ENCODE measurements around the gene CDC27. TPM values are rescaled to one million over a fixed set of nuclear protein-coding genes. Genes with fewer than 3 reads are reported as not detected.
A peak's percentile ranks its signal among the peaks of the same experiment; 100 is the strongest.

CDC27 gene
- 28.3 TPM for polyA plus RNA-seq (2013)

- H3K4me1 ChIP-seq (ENCODE audit: control extremely low read depth in 1 of 4, control insufficient read depth in 4 of 4, insufficient read depth in 4 of 4, low read length in 3 of 4): peaks cover 5 to 35% (median 24%) of the 10 kb centered on the region in 4 experiments
- ChIA-PET CTCF (no interaction called here), POLR2A (interaction anchor here (1.0 to 1.1 kb wide), 2 partner anchors 10 to 11 kb away, joined by 3 to 4 read pairs; no protein-coding TSS in a partner anchor)
- peaks cover 0 to 5% (median 0%) of the 10 kb centered on the region in 4 experiments for H3K36me3 ChIP-seq (ENCODE audit: control insufficient read depth in 4 of 4, insufficient read depth in 4 of 4, low read length in 3 of 4)
- H3K9me3 ChIP-seq (ENCODE audit: control extremely low read depth in 1 of 5, control insufficient read depth in 4 of 5, insufficient read depth in 2 of 5, low read depth in 1 of 5, low read length in 4 of 5): no peaks in the 10 kb centered on the region
- peaks cover 0 to 4% (median 2%) of the 10 kb centered on the region in 5 experiments for H3K27me3 ChIP-seq (replicated peaks in 2 of 5; ENCODE audit: control insufficient read depth in 4 of 5, insufficient read depth in 5 of 5, low read length in 4 of 5)
- WGBS (ENCODE audit: insufficient coverage): 0% methylated on average over 58 of the region's 64 CpGs
- peak; percentile 98 to 100 (median 99) for DNase-seq
- H3K4me3 ChIP-seq (ENCODE audit: control insufficient read depth in 1 of 7, extremely low read depth in 1 of 7, insufficient read depth in 4 of 7, low read depth in 2 of 7, low read length in 6 of 7): peak within 1 kb of the TSS; percentile 80 to 94 (median 91)
- peak within 1 kb of the TSS; percentile 98 to 100 for H3K27ac ChIP-seq (ENCODE audit: insufficient read depth in 1 of 2, low read depth in 1 of 2, low read length in 2 of 2, poor library complexity in 1 of 2, severe bottlenecking in 2 of 2)
Measured at GRCh38 chr17:47188876-47189731, at the start of gene CDC27. TSS of gene CDC27 (minus strand) at chr17:47189295. CDS start at chr17:47189172, 123 bp downstream.

- Histone ChIP-seq H3K4me3 (ENCODE audit: control insufficient read depth in 1 of 7, extremely low read depth in 1 of 7, insufficient read depth in 4 of 7, low read depth in 2 of 7, low read length in 6 of 7) (no peak overlapping the region), H3K36me3 (ENCODE audit: control insufficient read depth in 4 of 4, insufficient read depth in 4 of 4, low read length in 3 of 4) (no peaks in the 10 kb centered on the region), H3K4me1 (ENCODE audit: control extremely low read depth in 1 of 4, control insufficient read depth in 4 of 4, insufficient read depth in 4 of 4, low read length in 3 of 4) (peaks cover 0 to 22% (median 19%) of the 10 kb centered on the region in 4 experiments), H3K27me3 (replicated peaks in 2 of 5; ENCODE audit: control insufficient read depth in 4 of 5, insufficient read depth in 5 of 5, low read length in 4 of 5) (no peaks in the 10 kb centered on the region), H3K27ac (ENCODE audit: insufficient read depth in 1 of 2, low read depth in 1 of 2, low read length in 2 of 2, poor library complexity in 1 of 2, severe bottlenecking in 2 of 2) (no peak overlapping the region), H3K9me3 (ENCODE audit: control extremely low read depth in 1 of 5, control insufficient read depth in 4 of 5, insufficient read depth in 2 of 5, low read depth in 1 of 5, low read length in 4 of 5) (peaks cover 0 to 17% (median 5%) of the 10 kb centered on the region in 5 experiments)
- no peak for DNase-seq
- 97% methylated on average over 15 of the region's 29 CpGs for WGBS (ENCODE audit: insufficient coverage)
- ChIA-PET CTCF (no interaction called here), POLR2A (no interaction called here)
Measured at GRCh38 chr17:47238321-47239010, 49.4 kb upstream of the CDC27 start.

GRCh38 chr17:47237841-47238240 lies 48.7 kb upstream of the CDC27 start:
- Histone ChIP-seq H3K4me1 (ENCODE audit: control extremely low read depth in 1 of 4, control insufficient read depth in 4 of 4, insufficient read depth in 4 of 4, low read length in 3 of 4) (peaks cover 0 to 22% (median 19%) of the 10 kb centered on the region in 4 experiments), H3K9me3 (ENCODE audit: control extremely low read depth in 1 of 5, control insufficient read depth in 4 of 5, insufficient read depth in 2 of 5, low read depth in 1 of 5, low read length in 4 of 5) (peaks cover 0 to 17% (median 5%) of the 10 kb centered on the region in 5 experiments), H3K4me3 (ENCODE audit: control insufficient read depth in 1 of 7, extremely low read depth in 1 of 7, insufficient read depth in 4 of 7, low read depth in 2 of 7, low read length in 6 of 7) (no peak overlapping the region), H3K36me3 (ENCODE audit: control insufficient read depth in 4 of 4, insufficient read depth in 4 of 4, low read length in 3 of 4) (no peaks in the 10 kb centered on the region), H3K27ac (ENCODE audit: insufficient read depth in 1 of 2, low read depth in 1 of 2, low read length in 2 of 2, poor library complexity in 1 of 2, severe bottlenecking in 2 of 2) (no peak overlapping the region), H3K27me3 (replicated peaks in 2 of 5; ENCODE audit: control insufficient read depth in 4 of 5, insufficient read depth in 5 of 5, low read length in 4 of 5) (no peaks in the 10 kb centered on the region)
- POLR2A ChIA-PET: no interaction called here
- no peak for DNase-seq
- CTCF ChIA-PET: no interaction called here
- 98% methylated on average over 7 of the region's 7 CpGs for WGBS (ENCODE audit: insufficient coverage)

- Histone ChIP-seq H3K9me3 (ENCODE audit: control extremely low read depth in 1 of 5, control insufficient read depth in 4 of 5, insufficient read depth in 2 of 5, low read depth in 1 of 5, low read length in 4 of 5) (peaks cover 0 to 17% (median 5%) of the 10 kb centered on the region in 5 experiments), H3K27me3 (replicated peaks in 2 of 5; ENCODE audit: control insufficient read depth in 4 of 5, insufficient read depth in 5 of 5, low read length in 4 of 5) (no peaks in the 10 kb centered on the region), H3K27ac (ENCODE audit: insufficient read depth in 1 of 2, low read depth in 1 of 2, low read length in 2 of 2, poor library complexity in 1 of 2, severe bottlenecking in 2 of 2) (no peak overlapping the region), H3K4me1 (ENCODE audit: control extremely low read depth in 1 of 4, control insufficient read depth in 4 of 4, insufficient read depth in 4 of 4, low read length in 3 of 4) (peaks cover 0 to 20% (median 18%) of the 10 kb centered on the region in 4 experiments), H3K36me3 (ENCODE audit: control insufficient read depth in 4 of 4, insufficient read depth in 4 of 4, low read length in 3 of 4) (no peaks in the 10 kb centered on the region), H3K4me3 (ENCODE audit: control insufficient read depth in 1 of 7, extremely low read depth in 1 of 7, insufficient read depth in 4 of 7, low read depth in 2 of 7, low read length in 6 of 7) (no peak overlapping the region)
- 100% methylated on average over 1 of the region's 2 CpGs for WGBS (ENCODE audit: insufficient coverage)
- ChIA-PET CTCF (interaction anchor here (1.1 kb wide), 1 partner anchor 22 kb away, joined by 4 read pairs; no protein-coding TSS in a partner anchor), POLR2A (no interaction called here)
- no peak for DNase-seq
Measured at GRCh38 chr17:47235923-47236322, 46.8 kb upstream of the CDC27 start.

- peaks cover 0 to 17% (median 5%) of the 10 kb centered on the region in 5 experiments for H3K9me3 ChIP-seq (ENCODE audit: control extremely low read depth in 1 of 5, control insufficient read depth in 4 of 5, insufficient read depth in 2 of 5, low read depth in 1 of 5, low read length in 4 of 5)
- POLR2A ChIA-PET: no interaction called here
- CTCF ChIA-PET: no interaction called here
- H3K4me1 ChIP-seq (ENCODE audit: control extremely low read depth in 1 of 4, control insufficient read depth in 4 of 4, insufficient read depth in 4 of 4, low read length in 3 of 4): peaks cover 0 to 16% (median 14%) of the 10 kb centered on the region in 4 experiments
- H3K27ac ChIP-seq (ENCODE audit: insufficient read depth in 1 of 2, low read depth in 1 of 2, low read length in 2 of 2, poor library complexity in 1 of 2, severe bottlenecking in 2 of 2): no peak overlapping the region
- H3K36me3 ChIP-seq (ENCODE audit: control insufficient read depth in 4 of 4, insufficient read depth in 4 of 4, low read length in 3 of 4): no peaks in the 10 kb centered on the region
- no peak overlapping the region for H3K4me3 ChIP-seq (ENCODE audit: control insufficient read depth in 1 of 7, extremely low read depth in 1 of 7, insufficient read depth in 4 of 7, low read depth in 2 of 7, low read length in 6 of 7)
- no peak for DNase-seq
- WGBS (ENCODE audit: insufficient coverage): 100% methylated on average over 2 of the region's 3 CpGs
- H3K27me3 ChIP-seq (replicated peaks in 2 of 5; ENCODE audit: control insufficient read depth in 4 of 5, insufficient read depth in 5 of 5, low read length in 4 of 5): no peaks in the 10 kb centered on the region
Measured at GRCh38 chr17:47235506-47235905, 46.4 kb upstream of the CDC27 start.

- WGBS (ENCODE audit: insufficient coverage): 100% methylated on average over 1 of the region's 2 CpGs
- Histone ChIP-seq H3K9me3 (ENCODE audit: control extremely low read depth in 1 of 5, control insufficient read depth in 4 of 5, insufficient read depth in 2 of 5, low read depth in 1 of 5, low read length in 4 of 5) (peaks cover 0 to 11% (median 4%) of the 10 kb centered on the region in 5 experiments), H3K4me3 (ENCODE audit: control insufficient read depth in 1 of 7, extremely low read depth in 1 of 7, insufficient read depth in 4 of 7, low read depth in 2 of 7, low read length in 6 of 7) (no peak overlapping the region), H3K27ac (ENCODE audit: insufficient read depth in 1 of 2, low read depth in 1 of 2, low read length in 2 of 2, poor library complexity in 1 of 2, severe bottlenecking in 2 of 2) (no peak overlapping the region), H3K36me3 (ENCODE audit: control insufficient read depth in 4 of 4, insufficient read depth in 4 of 4, low read length in 3 of 4) (no peaks in the 10 kb centered on the region), H3K4me1 (ENCODE audit: control extremely low read depth in 1 of 4, control insufficient read depth in 4 of 4, insufficient read depth in 4 of 4, low read length in 3 of 4) (peaks cover 0 to 10% (median 6%) of the 10 kb centered on the region in 4 experiments), H3K27me3 (replicated peaks in 2 of 5; ENCODE audit: control insufficient read depth in 4 of 5, insufficient read depth in 5 of 5, low read length in 4 of 5) (no peaks in the 10 kb centered on the region)
- no peak for DNase-seq
- CTCF ChIA-PET: interaction anchor here (1.0 to 2.3 kb wide), 3 partner anchors 10 to 83 kb away, joined by 5 to 10 read pairs (median 5); no protein-coding TSS in a partner anchor
- POLR2A ChIA-PET: no interaction called here
Measured at GRCh38 chr17:47232465-47232864, 43.4 kb upstream of the CDC27 start.

Data from common myeloid progenitor, CD34-positive (primary cell).